GM19351 (cell line): Measurements from ENCODE around the gene TFG.
A peak's percentile ranks its signal among the peaks of the same experiment; 100 is the strongest.

ENCODE experiments used
- ATAC-seq: cut with Tn5 transposase; IDR thresholded peaks from one replicate; pipeline ENCODE4 v1.9.1; 2021; ENCODE audit warnings: mild to moderate bottlenecking, moderate library complexity; ENCODE audit not compliant: unreplicated experiment

TFG gene

DNA sequence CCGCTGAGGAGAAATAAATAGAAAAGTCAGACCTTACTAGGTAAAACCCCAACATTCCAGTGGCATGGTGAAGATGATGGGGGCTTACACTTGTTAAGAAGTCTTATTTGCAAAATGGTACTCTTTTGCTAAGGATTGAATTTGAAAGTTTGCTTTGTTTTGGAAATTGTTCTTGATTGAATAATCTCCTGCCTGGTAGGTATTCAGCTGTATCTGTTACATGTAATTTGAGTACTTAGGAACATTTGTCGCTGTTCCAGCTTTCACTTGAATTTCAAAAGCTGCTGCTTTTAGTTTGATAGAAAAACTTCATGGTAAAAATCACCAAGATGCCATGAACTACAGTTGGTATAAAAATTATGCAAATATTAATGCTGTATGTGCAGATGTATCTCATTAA lies 44.6 kb downstream of the TFG start:
- ATAC-seq, result no peak

DNA sequence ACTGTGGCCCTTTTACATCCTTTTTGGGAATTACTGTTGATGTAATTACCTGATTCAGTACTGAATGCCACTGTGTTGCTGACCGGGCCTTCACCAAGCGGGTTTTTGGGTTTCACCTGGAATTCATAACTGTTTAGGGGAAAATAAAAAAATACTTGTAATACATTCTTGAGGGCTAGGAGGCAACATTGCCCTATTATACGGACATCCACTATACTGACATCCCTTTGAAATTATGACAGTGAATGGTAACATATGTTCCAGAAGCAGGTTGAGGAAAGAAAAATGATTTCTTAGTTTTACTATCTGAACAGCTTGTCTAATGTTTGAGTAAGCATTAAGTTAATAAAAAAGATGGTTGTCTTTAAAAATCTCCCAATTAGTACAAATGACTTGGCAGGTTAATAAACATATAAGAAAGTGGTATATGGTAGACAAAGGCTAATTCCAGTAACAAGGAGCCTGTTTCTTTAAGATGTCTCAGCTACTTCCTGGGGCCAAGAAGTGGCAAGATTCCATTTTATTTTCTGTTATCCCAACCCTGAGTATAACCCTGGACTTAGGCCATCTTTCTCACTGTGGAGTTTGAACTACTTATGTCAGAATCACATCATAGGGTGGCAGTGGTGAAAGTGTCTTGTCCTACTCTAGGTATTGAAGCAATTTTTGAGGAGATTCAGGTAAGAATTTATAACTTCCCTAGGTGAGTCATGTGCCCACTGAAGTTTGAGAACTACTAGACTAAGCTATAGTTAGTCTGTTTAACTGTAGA lies 45.5 kb downstream of the TFG start:
- no peak for ATAC-seq

DNA sequence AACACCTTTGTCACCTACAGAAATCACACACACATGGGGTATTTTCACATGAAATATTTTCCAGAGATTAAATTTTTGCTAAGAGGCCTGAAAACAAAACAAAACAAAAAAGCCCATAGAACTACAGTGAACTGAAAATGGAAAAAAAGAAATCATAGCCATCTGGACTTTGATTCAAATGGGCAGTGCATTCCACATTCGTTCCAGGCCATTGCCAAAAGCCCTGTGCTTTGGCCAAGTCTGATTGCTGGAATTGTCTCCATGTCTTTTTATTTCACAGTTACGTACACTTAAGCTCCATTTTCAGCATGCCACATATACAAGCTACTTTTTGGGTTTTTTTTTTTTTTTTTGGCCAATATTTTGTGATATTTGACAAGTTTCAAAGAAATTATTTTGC lies 47.1 kb downstream of the TFG start:
- ATAC-seq, result no peak

DNA sequence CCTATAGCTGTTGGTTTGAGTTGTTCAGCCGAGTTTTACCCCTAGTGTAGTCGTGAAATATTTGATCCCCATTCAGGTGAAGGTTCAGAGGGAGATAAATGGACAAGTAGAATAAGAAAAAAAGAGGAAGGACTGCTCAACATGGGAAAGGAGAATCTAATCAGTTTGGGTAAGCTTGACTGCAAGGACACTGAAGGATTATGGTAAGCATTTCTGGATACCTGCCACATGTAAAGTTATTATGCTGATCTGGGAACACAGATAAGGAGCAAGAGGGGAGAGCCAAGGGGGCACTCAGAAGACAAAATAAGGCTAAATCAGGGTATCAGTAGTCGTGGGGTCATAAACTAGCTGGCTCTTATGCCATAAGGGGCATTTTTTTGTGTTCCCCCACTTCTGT lies 49.9 kb downstream of the TFG start:
- no peak for ATAC-seq

DNA sequence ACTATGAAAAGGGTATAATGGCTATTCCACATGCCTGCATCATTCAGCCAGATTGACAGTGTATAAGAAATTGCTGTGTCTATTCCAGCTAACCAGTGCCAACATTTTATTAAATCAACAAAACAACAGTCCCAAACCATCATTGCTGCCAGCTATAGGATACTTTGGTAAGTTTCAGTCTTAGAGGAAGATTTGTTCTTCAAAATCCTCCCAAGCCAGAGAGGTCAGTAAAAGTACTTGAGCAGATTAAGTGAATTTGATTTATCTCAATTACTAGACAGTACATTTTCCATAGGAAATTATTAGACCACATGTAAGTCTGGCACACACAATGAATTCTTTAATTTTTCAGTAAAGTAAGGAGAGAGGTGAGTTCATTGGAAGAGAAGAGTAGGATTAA lies 50.7 kb downstream of the TFG start:
- ATAC-seq, result no peak

DNA sequence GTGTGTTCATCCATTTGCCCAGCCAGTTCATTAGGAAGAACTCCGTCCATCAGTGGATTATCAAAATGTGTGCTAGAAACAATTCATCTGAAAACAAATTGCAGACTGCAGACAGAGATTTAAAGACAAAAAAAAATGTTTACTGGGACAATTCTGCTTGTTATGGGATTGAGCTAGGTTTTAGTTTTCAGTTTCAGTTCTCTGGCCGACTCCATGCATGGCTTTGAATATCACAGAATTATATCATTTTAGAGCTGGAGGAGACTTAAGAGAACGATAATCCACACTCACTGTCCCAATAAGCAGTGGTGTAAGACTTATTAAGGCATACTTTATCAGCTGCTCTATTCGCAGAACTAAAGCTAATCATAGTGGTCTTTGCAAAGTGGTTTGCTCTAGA lies 51.1 kb downstream of the TFG start:
- ATAC-seq, result no peak

DNA sequence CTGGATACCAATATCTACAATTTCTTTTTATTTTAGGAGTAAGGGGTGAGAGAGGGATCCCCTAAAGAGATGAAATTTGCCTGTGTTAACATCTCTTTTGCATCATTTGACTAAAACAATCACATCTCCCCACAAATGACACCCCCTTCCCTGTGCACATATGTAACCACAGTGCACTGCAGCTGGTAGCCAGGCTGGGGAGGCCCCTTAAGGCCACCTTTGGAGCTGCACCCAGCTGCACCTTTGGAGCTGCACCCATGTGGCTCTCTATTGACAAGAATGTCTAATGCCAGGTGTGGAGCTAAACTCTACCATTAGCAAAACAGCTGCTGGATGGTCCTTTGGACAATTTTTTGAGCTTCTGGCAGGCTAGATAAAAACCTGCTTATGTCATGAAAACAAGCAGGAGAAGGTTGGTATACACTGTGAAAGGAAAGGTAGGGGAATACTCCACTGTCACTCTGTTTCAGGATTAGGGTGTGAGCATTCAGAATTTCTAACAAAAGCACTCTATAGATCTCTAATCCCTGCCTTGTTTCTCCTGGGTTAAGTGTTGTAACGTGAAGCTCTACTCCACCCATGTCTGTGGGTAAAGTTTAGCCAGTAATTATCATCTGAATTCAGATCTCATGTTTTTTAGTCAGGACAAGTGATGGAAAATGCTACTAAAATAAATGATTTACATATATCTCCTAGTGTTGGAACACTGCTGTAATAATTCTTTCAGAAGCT lies 52.1 kb downstream of the TFG start:
- peak; percentile 89 for ATAC-seq

DNA sequence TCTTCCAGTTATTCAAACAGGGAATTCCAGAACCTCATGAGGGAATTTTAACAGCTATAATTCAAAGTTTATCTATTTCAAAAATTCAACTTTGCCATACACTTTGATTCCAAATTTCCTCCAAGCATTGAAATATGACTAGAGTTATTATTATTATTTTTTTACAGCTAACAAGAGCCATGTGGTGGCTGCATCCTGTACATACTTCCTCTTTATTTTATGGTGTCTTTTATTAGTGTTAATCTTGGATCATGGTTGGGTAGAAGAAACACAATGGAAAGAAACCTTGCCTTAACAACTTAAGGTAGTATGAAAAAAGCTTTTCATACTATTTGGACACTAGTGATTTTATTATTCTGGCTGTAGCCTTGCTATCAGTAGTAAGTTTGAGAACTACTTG lies 52.7 kb downstream of the TFG start:
- ATAC-seq, result no peak

DNA sequence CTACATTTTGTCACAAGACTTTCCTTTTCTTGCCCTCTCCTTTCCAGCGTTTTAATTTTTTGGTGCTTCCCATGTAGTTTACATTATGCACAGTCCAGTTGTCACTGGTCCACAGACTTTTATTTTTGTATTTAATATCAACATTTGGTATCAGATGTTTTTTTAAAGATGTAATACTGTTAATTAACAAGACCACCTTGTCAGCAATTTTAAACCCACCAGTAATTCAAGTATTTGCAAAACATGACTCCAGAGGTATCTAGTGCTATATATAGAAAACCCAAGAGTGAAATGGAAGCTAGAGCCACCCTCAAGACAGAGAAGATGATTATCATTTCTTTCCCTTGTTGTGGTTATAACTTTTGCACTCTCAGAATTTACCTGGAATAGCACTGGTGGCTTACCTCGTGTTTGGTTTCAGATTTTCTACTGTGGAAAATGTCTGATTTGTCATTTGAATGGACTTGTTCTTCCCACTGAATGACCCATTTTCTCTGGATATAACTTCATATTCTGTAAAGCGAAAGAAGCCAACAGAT lies 56.2 kb downstream of the TFG start:
- no peak for ATAC-seq

DNA sequence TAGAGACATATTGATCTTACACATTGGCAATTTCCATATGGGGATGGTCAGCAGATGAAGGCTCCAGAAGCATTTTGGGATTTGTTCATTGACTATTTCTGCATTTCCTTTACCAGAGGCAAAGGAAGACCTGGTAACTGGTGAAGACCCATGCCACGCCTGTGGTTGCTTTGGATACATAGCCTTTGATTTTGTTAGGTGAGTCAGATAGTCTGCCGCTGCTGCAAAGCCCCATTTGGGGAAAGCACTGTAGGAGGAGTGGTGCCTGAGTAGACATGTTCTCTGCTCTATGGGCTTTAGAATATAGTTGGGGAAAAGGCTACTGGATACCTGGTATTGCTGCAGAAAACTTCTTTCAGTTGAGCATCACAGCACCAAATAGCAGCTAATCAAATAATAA lies 56.8 kb downstream of the TFG start:
- ATAC-seq, result no peak

DNA sequence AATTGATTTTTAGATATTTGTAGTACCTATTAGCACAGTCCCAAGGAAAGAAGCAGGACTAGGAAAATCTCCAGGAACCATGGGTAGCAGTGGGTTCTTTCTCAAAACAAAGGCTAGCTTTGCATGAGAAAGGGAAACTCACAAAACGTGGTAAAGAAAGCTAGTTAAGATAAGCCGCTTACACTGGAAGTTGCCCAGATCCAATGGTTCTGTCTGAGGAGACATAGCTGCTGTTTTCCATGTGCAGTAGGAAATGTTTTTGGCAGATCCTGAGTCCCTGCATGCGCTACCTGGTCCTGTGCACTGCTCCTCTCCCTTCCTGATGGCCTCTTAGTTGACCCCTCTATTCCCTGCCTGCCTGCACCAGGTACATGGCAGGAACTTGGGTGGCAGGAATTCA lies 60.4 kb downstream of the TFG start:
- ATAC-seq, result no peak

DNA sequence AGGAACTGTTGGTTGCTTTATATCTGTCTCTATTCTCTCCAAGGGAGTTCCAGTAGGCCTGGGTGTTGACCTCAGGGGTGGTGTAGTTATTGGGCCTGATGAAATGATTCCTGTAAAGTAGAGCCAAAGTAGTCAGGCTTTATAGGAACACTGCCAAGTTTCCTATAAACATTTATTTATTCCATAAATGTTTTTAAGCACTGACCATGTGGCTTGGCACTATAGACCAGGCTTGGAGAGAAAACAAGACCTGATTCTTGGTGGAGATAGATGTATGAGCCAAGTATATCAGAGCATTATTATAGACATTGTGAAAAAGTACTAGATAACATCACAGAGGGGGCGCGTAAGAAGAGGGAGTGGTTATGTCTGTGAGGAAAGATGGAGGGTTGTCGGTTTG lies 65.9 kb downstream of the TFG start:
- ATAC-seq, result no peak

DNA sequence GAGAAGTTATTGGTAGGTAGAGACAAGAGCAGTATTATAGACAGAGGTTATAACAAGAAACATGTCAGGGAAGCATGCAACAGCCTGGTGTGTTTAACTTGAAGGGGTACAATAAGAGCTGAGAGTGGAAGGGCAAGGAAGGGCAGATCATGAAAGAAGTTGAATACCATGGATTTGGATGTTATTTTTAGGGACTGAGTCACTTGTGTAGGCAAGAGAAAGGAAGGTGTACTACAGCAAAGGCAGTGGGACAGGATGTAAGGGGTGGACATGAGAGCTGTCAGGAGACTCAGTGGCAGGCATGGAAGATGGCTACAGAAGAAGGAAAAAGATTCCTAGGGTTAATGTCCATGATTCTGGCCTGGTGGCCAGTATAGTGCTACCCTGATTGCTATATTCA lies 66.4 kb downstream of the TFG start:
- no peak for ATAC-seq

DNA sequence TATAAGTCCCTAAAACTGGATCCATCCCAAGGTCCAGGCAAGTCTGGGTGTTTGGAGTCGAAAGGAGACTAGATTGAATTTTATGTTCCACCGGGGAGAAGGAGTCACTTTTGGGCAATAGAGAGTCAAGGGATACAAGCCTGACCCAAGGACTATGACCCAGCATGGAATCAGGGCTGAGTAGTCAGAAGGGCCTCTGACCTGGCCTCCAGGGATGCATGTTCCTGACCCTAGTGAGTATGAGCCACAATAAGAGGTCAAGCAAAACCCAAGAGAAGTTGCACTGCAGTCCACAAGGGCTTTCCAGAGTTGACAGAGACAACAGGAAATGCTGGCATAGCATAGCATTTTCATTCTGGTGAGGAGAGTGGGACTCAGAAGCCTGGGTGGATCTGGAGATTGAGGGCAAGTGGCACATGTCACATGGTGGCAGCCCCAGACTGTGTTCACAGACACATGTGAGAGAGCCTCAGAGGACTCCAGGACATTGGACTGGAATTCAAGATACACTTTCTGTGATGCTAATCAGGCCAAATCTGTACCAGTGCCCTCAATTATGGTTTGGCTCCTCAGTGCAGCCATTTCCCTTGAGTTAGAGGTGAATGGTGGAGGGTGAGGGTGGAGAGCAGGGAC lies 66.9 kb downstream of the TFG start:
- ATAC-seq, result no peak

DNA sequence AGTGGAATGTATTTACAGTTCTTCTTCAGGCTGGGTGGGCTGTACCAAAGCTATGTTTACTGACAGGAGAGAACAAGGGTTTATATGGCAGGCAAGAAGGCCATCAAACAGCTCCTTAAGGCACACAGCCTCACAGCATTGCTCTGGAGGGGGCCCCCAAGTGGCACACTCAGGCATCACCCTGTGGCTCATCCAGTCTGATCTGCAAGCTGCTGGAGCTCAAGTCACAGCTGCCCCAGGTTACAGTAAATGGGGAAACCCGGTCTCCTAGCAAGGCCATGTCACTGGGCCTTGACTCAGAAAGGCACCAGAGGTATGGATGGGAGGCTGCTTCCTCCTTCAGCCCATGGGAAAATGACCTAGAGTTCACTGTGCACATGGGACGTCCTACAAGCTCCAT lies 67.5 kb downstream of the TFG start:
- peak; percentile 57 for ATAC-seq

DNA sequence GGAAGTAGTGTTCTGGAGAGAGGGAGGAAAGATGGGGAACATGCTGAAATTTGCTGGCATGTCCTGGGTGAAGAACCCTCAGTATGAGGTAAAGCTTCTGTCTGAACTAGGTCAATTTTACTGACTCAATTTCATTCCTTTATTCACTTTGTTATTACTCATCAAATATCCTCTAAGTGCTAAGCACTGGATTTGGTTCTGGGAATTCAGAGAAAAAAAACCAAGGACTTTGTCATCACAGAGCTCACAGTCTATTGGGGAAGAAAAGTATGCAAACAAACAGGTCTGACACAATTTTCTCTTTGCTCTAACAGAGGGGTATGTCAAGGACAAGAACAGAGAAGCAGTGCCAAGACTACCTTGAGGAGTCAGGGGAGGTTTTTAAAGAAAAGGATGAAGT lies 68.0 kb downstream of the TFG start:
- no peak for ATAC-seq

DNA sequence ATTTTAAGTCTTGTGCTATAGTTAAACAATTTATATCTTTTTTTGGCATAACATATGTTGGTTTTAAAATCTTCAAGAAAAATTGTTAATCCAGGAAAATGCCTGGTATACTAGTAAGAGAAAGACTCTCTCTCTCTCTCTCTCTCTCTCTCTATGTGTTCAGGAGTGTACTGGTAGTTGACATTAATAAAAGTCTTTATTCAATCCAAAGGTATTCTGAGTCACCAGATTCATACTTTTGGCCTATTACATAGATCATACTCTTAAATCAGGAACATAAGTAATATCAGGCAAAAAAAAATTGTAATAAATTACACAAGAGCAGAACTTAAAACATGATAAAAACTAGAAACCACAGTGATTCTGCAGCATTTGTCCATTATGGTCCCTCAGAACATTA lies 70.2 kb downstream of the TFG start:
- ATAC-seq, result no peak

DNA sequence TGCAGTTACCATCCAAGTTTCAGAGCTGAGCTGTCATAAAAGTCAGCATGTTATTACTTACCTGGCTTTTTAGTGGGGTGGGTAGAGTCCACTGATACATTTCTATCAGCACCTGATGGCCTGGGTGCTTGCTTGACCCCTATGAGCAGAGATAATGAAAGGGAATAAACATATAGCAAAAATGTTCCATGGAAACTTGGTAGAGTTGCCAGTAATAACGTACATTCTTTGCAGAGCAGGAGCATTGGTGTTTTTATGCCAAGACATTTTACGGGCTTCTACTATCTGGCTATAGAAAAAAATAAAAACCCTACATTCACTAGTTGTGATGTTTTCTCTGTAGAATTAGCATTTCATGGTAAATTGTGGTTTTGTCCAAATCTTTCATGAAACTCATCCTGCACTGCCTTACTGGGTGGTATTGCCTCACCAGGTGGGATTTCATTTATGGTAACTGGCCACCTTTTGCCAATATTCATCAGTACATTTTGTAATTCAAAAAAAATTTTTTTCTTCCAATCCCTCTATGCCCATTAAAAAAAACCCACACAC lies 70.9 kb downstream of the TFG start:
- no peak for ATAC-seq

DNA sequence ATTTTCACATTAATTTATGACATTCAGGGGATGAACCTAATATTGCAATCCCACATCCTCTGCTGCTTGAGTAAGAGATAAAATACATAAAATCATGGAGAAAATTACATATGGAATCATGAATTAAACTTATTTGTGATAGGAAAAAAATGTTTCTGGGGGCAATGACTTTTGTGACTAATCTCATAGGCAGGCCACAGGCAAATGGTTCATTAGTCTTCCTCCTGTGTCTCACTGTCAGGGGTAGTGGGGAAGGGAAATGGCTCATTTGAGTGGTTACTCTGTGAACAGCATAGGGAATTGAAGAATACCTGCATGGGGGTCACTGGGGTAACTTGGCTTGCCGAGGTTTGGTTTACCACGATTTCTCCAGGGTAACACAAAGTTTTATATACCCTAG lies 72.0 kb downstream of the TFG start:
- ATAC-seq, result no peak

DNA sequence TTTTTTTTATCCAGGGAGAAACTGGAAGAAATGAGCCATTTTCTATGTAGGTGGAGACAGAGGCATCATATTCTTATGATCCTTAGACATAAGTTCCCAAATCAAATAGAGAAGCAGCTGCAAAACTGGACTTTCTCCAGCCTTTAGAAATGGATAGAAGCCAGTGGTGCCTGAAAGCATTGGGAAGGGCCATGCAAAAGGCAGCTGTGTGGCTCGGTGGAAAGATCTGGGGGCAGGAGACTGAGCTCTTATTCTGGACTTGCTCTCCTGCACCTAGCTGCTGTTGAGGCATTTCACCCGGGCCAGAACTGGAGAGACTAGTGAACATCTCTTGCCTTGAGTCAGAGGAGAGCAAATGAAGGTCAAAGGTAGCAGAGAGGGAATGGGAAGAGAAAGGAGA lies 73.1 kb downstream of the TFG start:
- ATAC-seq, result no peak

DNA sequence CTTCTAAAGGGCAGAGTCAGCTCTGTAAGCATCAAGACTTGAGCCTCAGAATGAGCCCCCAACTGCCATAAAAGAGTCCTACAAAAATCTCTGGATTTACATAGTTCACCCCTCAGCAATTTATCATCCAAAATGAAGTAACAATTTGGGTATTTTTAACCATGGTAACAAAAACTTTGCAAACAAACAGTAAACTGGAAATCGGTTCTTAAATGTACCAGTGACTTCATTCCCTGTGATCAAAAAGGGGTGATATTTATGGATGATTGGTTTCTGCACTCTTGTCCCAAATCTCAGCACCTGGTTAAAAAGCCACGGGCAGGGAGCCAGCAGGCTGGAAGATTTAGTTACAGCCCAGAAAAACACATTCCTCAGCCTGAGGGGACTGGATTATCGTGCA lies 73.6 kb downstream of the TFG start:
- no peak for ATAC-seq

DNA sequence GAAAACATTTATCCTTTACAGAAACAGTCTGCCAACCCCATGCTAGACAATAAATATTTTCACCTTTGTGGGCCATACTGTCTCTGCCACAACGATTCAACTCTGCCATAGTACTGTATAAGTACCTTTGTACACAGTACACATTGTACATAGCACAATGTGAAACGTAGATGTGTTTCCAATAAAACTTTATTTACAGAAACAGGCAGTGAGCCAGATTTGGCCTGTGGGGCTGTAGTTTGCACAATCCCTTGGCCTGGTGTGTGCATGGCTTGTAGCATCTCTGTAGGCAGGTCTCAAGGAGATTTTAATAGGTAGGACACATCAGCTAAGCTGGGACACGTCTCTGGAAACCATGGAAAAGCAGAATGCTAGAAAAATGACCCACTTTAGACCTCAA lies 74.3 kb downstream of the TFG start:
- no peak for ATAC-seq
